GM23338 (cell line): Measurements from ENCODE around the gene PCDHA2.
"Not testable (repeated sequence)": the region's sequence is repeated elsewhere in the genome, so short reads cannot be mapped to it uniquely, and the experiment has no call there.

ENCODE experiments used
- CREB1 ChIP-seq: fragments of 250-450 bp; sonication (Bioruptor Pico); IDR thresholded peaks from 2 replicates; pipeline ENCODE4 v1.5.0; 2020; ENCODE audit warnings: low read depth, mild to moderate bottlenecking, moderate library complexity
- CTCF ChIP-seq, 2 experiments: fragments of 200-600 bp in 1 of 2; sonication (generic) in 1 of 2; conservative IDR thresholded peaks; 2 replicates each; pipeline versions ENCODE4 v1.5.1 to v1.6.1; 2016 to 2017; ENCODE audit warnings: antibody characterized with exemption in 2 of 2, low read depth in 2 of 2, mild to moderate bottlenecking in 2 of 2, moderate library complexity in 1 of 2
- ETS1 ChIP-seq: IDR thresholded peaks from 2 replicates; pipeline ENCODE4 v1.6.1; 2016; ENCODE audit warnings: antibody characterized with exemption
- EZH2 ChIP-seq: fragments of 200-600 bp; sonication (generic); IDR thresholded peaks from one replicate; pipeline ENCODE4 v1.8.0; 2017; ENCODE audit warnings: antibody characterized with exemption, mild to moderate bottlenecking, low read depth; ENCODE audit not compliant: unreplicated experiment
- EZH2phosphoT487 ChIP-seq: fragments of 200-600 bp; sonication (generic); IDR thresholded peaks from one replicate; pipeline ENCODE4 v1.8.1; 2018; ENCODE audit warnings: antibody characterized with exemption; ENCODE audit not compliant: unreplicated experiment
- JUNB ChIP-seq: IDR thresholded peaks from one replicate; pipeline ENCODE4 v1.6.1; 2016; ENCODE audit warnings: antibody characterized with exemption; ENCODE audit not compliant: unreplicated experiment
- POLR2AphosphoS5 ChIP-seq: IDR thresholded peaks from 2 replicates; pipeline ENCODE4 v1.6.1; 2016; ENCODE audit warnings: antibody characterized with exemption, low read depth
- REST ChIP-seq: IDR thresholded peaks from one replicate; pipeline ENCODE4 v1.6.1; 2018; ENCODE audit warnings: antibody characterized with exemption; ENCODE audit not compliant: unreplicated experiment
- STAT1 ChIP-seq: IDR thresholded peaks from one replicate; pipeline ENCODE4 v1.6.1; 2016; ENCODE audit warnings: antibody characterized with exemption; ENCODE audit not compliant: unreplicated experiment
- ZNF114 ChIP-seq: fragments of 250-450 bp; sonication (Bioruptor Pico); IDR thresholded peaks from 2 replicates; pipeline ENCODE4 v1.5.0; 2020; ENCODE audit warnings: mild to moderate bottlenecking, moderate library complexity
- ZNF331 ChIP-seq: fragments of 250-450 bp; sonication (Bioruptor Pico); IDR thresholded peaks from 2 replicates; pipeline ENCODE4 v1.5.0; 2020; ENCODE audit warnings: low read depth, mild to moderate bottlenecking, moderate library complexity

GRCh38 chr5:140822969-140823368, 28.3 kb downstream of the PCDHA2 start:
- not testable (repeated sequence) for TF ChIP-seq CTCF (conservative IDR thresholded peaks at IDR 0.05; ENCODE audit: low read depth in 2 of 2); EZH2; POLR2AphosphoS5; EZH2phosphoT487; REST; ETS1; JUNB; CREB1 (CRISPR knock-in tag); ZNF114 (CRISPR knock-in tag); STAT1; ZNF331 (CRISPR knock-in tag)
